GM13977 (cell line): ENCODE results near the gene KIF12.

ENCODE experiments used
- DNase-seq: peaks from one replicate; pipeline ENCODE4 v3.0.0; 2012; ENCODE audit warnings: low spot score
- in situ Hi-C: fragments of 300-500 bp; cut with MboI; formaldehyde crosslinking; loops from one replicate; pipeline ENCODE4 v1.12.0; 2022; ENCODE audit warnings: low sequenced_read_pairs, low pct_unique_long_range_greater_than_20kb, mixed read lengths, inconsistent platforms; ENCODE audit not compliant: unreplicated experiment
- TF ChIP-seq, protein P1 (sequence below): IDR thresholded peaks from 2 replicates; pipeline ENCODE4 v1.5.1; 2012; ENCODE audit warnings: mild to moderate bottlenecking, control low read depth; ENCODE audit not compliant: insufficient read depth; ENCODE audit errors: extremely low read depth, missing control alignments

KIF12 gene

DNA sequence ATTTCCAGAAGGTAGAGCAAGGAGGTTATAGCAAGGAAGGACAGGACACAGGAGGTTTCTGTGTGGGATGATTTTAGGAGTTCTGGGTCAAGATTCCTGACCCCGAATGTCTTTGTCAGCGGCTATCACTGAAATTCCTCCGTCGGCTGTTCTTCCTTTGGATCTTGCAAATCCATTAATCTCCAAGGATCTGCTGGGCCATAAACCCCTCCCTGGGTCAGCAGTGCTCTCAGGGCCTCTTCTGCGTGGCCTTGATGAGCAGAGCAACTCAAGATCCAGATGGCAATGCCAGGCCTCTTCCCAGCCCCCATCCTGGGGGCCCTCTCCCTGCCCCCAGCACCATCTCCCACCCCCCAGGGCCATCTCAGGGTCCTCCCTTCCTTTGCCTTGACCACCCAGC is 40.0 kb upstream of the KIF12 start:
- in situ Hi-C loops: no loop called here
- no peak for DNase-seq

DNA sequence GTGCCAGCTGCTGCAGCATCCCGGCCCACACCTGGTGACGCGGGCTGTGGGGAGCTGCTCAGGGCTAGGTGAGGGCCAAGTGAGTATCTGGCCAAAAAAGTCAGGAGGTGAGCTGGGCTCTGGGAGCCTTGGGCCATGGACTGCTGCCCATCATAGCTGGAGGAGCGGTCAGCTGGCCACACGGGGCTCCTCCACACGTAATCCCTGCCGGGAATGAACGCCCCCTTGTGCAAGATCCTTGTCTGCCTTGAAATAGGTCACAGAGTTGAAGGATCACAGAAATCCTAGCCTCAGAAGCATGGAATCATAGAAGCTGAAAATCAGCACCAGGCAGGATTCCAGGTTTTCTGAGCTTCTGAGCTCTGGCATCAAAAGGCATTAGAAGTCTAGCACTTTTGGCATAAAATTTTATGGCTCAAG is 39.5 kb upstream of the KIF12 start:
- in situ Hi-C loops: no loop called here
- TF ChIP-seq, protein P1, sequence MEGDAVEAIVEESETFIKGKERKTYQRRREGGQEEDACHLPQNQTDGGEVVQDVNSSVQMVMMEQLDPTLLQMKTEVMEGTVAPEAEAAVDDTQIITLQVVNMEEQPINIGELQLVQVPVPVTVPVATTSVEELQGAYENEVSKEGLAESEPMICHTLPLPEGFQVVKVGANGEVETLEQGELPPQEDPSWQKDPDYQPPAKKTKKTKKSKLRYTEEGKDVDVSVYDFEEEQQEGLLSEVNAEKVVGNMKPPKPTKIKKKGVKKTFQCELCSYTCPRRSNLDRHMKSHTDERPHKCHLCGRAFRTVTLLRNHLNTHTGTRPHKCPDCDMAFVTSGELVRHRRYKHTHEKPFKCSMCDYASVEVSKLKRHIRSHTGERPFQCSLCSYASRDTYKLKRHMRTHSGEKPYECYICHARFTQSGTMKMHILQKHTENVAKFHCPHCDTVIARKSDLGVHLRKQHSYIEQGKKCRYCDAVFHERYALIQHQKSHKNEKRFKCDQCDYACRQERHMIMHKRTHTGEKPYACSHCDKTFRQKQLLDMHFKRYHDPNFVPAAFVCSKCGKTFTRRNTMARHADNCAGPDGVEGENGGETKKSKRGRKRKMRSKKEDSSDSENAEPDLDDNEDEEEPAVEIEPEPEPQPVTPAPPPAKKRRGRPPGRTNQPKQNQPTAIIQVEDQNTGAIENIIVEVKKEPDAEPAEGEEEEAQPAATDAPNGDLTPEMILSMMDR: no peak
- DNase-seq: no peak

More for the DNA sequence above, 40.0 kb upstream of the KIF12 start:
- TF ChIP-seq, protein P1: no peak

DNA sequence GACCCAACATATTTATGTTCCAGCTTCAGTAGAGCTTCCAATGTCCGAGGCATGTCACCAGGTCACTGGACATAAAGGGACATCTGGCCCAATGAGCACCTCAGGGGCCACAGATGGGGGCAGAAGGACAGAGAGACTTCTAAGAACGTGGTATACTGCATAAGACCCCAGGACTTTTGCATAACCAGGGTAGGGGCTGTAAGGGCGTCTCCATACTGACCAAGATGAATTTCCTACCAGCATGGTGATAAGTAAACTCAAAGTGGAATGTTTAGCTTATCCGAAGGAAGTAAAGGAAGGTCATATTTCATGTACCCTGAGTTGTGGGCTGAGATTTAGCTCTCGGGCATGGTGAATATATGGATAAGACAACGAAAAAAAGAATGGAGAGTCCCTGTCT is 38.7 kb upstream of the KIF12 start:
- in situ Hi-C loops: no loop called here
- TF ChIP-seq, protein P1: no peak
- DNase-seq: no peak

DNA sequence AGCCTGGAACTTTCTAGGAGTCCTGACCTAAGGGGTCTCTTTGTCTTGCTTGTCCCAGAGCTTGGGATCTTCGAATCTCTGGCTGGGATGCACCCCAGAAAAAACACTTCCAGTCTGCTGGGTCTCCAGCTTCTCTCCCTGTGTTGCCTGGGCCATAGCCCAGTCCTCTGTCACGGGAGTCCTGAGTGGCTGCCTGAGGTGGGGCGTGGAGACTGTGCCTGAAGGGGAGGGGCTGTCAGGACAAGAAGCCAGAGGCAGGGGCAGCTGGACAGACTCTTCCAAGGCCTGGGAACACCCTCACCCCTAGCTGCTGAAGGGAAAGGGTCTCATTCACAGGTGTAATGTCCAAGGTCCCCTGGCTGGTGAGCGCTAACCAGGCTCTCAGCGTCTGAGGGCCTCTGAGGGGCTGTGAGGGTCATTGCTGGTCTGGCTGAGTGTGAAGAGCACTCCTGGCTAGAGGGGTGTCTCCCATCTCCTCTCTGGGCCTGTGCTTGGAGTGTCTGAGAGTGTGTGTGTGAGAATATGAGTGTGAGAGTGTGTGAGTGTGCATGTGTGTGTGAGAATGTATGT is 35.8 kb upstream of the KIF12 start:
- TF ChIP-seq, protein P1: no peak
- DNase-seq: no peak
- in situ Hi-C loops: no loop called here

DNA sequence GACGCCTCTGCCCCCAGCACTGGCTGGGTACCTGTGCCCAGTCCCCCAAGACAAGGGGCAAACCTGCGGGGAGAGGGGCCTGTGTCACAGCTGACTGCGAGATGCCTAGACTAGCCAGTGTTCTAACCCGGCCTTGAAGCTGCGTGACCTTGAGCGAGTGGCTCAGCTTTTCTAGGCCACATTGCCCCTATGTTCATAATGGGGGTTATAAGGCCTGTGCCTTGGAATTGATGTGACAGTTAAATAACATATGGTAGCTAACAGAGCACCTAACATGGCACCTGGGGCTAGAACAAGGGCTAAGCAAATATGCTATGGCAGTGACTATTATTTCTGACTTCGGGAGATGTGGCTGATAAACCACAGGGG is 33.4 kb upstream of the KIF12 start:
- in situ Hi-C loops: no loop called here
- TF ChIP-seq, protein P1: no peak

DNA sequence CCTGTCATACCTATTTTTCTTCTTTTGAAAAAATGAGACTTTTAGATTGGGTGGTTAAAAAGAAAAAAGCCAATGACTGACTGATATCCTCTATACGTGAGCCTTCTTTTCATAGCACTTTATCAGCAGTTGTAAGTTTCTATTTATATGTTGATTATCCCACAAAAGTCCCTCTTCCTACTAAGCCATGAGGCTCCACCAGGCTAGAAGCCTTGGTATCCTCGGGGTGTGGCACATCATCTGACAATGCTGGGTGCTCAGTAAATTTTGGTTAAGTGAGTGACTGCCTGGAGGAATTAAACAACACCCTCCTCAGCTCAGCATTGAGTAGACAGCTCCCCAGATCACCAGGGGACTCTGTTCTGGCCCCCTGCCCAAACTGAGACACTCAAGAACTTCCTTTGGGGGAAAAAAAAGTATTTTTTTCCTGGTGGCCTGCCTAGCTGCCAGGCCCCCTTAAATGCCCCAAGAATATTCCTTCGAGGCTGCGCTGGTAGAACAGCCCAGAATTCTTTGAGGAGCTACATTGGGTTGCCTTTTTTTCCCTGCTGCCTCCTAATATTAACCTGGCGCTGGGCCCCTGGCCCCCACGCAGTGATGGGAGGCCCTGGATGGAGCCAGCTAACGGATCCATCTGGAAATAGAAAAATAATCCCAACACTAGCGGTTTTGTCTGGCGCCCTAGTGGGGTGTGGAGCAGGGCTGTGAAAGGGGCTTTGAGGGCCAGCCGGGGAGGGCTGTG is 32.9 kb upstream of the KIF12 start:
- no peak for DNase-seq
- in situ Hi-C loops: no loop called here
- TF ChIP-seq, protein P1: no peak

More for the DNA sequence above, 33.4 kb upstream of the KIF12 start:
- DNase-seq: no peak
